K562 (cell line): ENCODE measurements around the gene TCFL5. TPM values are rescaled to one million over a fixed set of nuclear protein-coding genes. Genes with fewer than 3 reads are reported as not detected.

ENCODE experiments used
- KDM2B ChIP-seq: fragments of 250-450 bp; sonication (Bioruptor Pico); IDR thresholded peaks from 2 replicates; pipeline ENCODE4 v1.8.0; 2021; ENCODE audit warnings: mild to moderate bottlenecking, moderate library complexity
- NFE2L1 ChIP-seq: fragments of 450-650 bp; IDR thresholded peaks from 2 replicates; pipeline ENCODE4 v1.6.1; 2016; ENCODE audit warnings: missing genetic modification characterization, low read depth, mild to moderate bottlenecking, missing compliant biosample characterization, moderate library complexity, borderline replicate concordance
- RAD21 ChIP-seq, 2 experiments: fragments of 250-450 bp in 1 of 2; fragments of 450-650 bp in 1 of 2; sonication (Bioruptor Pico) in 1 of 2; formaldehyde crosslinking in 1 of 2; IDR thresholded peaks in 1 of 2; conservative IDR thresholded peaks in 1 of 2; 2 replicates each; pipeline versions ENCODE4 v1.4.0 to v1.8.0; 2020 to 2022; ENCODE audit warnings: mild to moderate bottlenecking in 2 of 2, moderate library complexity in 1 of 2
- RBM14 ChIP-seq: fragments of 200-400 bp; formaldehyde crosslinking; IDR thresholded peaks from 2 replicates; pipeline ENCODE4 v1.6.1; 2018; ENCODE audit warnings: low read depth, mild to moderate bottlenecking, low read length, moderate library complexity, borderline replicate concordance; ENCODE audit not compliant: insufficient read depth
- RFX7 ChIP-seq: fragments of 250-450 bp; sonication (Bioruptor Pico); IDR thresholded peaks from 2 replicates; pipeline ENCODE4 v1.5.1; 2021; ENCODE audit warnings: mild to moderate bottlenecking
- SMARCA5 ChIP-seq: fragments of 450-650 bp; IDR thresholded peaks from 2 replicates; pipeline ENCODE4 v1.6.1; 2016
- SRF ChIP-seq, 2 experiments: fragments of 250-450, 450-650 bp in 1 of 2; sonication (Bioruptor Pico) in 1 of 2; sonication (generic) in 1 of 2; formaldehyde crosslinking; IDR thresholded peaks; 2 replicates each; pipeline versions ENCODE4 v1.5.0 to v1.5.1; 2020 to 2022; ENCODE audit warnings: mild to moderate bottlenecking in 1 of 2, missing genetic modification reagents in 1 of 2
- ZNF133 ChIP-seq: fragments of 250-450 bp; sonication (Bioruptor Pico); IDR thresholded peaks from 2 replicates; pipeline ENCODE4 v1.4.0; 2020; ENCODE audit warnings: mild to moderate bottlenecking
- ZNF436 ChIP-seq: fragments of 250-450, 450-650 bp; sonication (Bioruptor Pico); formaldehyde crosslinking; IDR thresholded peaks from 2 replicates; pipeline ENCODE4 v1.7.0; 2020; ENCODE audit warnings: mild to moderate bottlenecking
- polyA plus RNA-seq, 8 experiments: library from polyadenylated mRNA; depleted of rRNA in 4 of 8; stranded (reverse) in 5 of 8; unstranded in 3 of 8; fragments of >200 nt; fragmentation: Nextera tagmentation in 2 of 8; fragmentation: Illumina TruSeq in 1 of 8; extraction: Ambion mirVana in 2 of 8; extraction: Trizol in 1 of 8; gene quantifications; 2 replicates each; pipeline versions ENCODE4 v1.2.1 to v1.2.3, GENCODE V29; 2011 to 2014; ENCODE audit warnings: inconsistent platforms in 1 of 8, missing spikeins in 1 of 8
- total RNA-seq, 7 experiments: library from RNA; depleted of rRNA in 6 of 7; stranded (reverse); fragments of >200 nt in 6 of 7; fragmentation: Illumina TruSeq in 2 of 7; extraction: Trizol in 2 of 7; gene quantifications; 2 replicates each; pipeline versions ENCODE4 v1.2.1 to v1.2.3, GENCODE V29; 2011 to 2021; ENCODE audit warnings: low replicate concordance in 1 of 7
- TF ChIP-seq, protein P1 (sequence below), 2 experiments: fragments of 450-650 bp in 1 of 2; sonication (generic) in 1 of 2; formaldehyde crosslinking in 1 of 2; IDR thresholded peaks; 2 replicates each; pipeline versions ENCODE4 v1.7.1 to v1.9.0; 2016 to 2022; ENCODE audit warnings: inconsistent platforms in 1 of 2, mild to moderate bottlenecking in 1 of 2, missing genetic modification reagents in 1 of 2
- TF ChIP-seq, protein P2 (sequence below): fragments of 450-650 bp; IDR thresholded peaks from 2 replicates; pipeline ENCODE4 v1.6.1; 2016; ENCODE audit warnings: mild to moderate bottlenecking
- TF ChIP-seq, protein P3 (sequence below): fragments of 250-450 bp; sonication (Bioruptor Pico); IDR thresholded peaks from 2 replicates; pipeline ENCODE4 v1.4.0; 2020; ENCODE audit warnings: borderline replicate concordance
- TF ChIP-seq, protein P4 (sequence below): fragments of 450-650 bp; IDR thresholded peaks from 2 replicates; pipeline ENCODE4 v1.6.1; 2017; ENCODE audit warnings: mild to moderate bottlenecking, moderate library complexity

TCFL5 gene
- total and polyA plus RNA-seq, 9 of the 15 experiments (the other 6 are each of a cell fraction or from before 2014, with no cell fraction given), result 1.00 to 12.6 (median 9.1) TPM

DNA sequence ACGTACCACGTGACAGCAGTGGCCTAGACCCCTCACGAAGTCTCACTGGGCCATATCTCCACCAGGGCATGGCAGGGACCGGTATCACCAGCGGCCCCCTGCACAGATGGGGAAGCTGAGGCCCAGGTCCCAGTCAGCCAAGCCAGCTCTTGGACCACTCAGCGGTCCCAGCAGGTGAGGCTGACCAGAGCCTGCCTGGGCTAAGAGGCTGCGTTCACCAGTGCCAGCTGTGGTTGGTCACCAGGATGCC is 67.9 kb downstream of the TCFL5 start (continued):
- TF ChIP-seq, protein P1, sequence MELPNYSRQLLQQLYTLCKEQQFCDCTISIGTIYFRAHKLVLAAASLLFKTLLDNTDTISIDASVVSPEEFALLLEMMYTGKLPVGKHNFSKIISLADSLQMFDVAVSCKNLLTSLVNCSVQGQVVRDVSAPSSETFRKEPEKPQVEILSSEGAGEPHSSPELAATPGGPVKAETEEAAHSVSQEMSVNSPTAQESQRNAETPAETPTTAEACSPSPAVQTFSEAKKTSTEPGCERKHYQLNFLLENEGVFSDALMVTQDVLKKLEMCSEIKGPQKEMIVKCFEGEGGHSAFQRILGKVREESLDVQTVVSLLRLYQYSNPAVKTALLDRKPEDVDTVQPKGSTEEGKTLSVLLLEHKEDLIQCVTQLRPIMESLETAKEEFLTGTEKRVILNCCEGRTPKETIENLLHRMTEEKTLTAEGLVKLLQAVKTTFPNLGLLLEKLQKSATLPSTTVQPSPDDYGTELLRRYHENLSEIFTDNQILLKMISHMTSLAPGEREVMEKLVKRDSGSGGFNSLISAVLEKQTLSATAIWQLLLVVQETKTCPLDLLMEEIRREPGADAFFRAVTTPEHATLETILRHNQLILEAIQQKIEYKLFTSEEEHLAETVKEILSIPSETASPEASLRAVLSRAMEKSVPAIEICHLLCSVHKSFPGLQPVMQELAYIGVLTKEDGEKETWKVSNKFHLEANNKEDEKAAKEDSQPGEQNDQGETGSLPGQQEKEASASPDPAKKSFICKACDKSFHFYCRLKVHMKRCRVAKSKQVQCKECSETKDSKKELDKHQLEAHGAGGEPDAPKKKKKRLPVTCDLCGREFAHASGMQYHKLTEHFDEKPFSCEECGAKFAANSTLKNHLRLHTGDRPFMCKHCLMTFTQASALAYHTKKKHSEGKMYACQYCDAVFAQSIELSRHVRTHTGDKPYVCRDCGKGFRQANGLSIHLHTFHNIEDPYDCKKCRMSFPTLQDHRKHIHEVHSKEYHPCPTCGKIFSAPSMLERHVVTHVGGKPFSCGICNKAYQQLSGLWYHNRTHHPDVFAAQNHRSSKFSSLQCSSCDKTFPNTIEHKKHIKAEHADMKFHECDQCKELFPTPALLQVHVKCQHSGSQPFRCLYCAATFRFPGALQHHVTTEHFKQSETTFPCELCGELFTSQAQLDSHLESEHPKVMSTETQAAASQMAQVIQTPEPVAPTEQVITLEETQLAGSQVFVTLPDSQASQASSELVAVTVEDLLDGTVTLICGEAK (IDR thresholded peaks at IDR 0.05), result 0 out of 2 replicates have a peak, but pooled peaks have one; percentile 23
- TF ChIP-seq, protein P1 (CRISPR knock-in tag; IDR thresholded peaks at IDR 0.05), result no peak
- TF ChIP-seq, protein P2, sequence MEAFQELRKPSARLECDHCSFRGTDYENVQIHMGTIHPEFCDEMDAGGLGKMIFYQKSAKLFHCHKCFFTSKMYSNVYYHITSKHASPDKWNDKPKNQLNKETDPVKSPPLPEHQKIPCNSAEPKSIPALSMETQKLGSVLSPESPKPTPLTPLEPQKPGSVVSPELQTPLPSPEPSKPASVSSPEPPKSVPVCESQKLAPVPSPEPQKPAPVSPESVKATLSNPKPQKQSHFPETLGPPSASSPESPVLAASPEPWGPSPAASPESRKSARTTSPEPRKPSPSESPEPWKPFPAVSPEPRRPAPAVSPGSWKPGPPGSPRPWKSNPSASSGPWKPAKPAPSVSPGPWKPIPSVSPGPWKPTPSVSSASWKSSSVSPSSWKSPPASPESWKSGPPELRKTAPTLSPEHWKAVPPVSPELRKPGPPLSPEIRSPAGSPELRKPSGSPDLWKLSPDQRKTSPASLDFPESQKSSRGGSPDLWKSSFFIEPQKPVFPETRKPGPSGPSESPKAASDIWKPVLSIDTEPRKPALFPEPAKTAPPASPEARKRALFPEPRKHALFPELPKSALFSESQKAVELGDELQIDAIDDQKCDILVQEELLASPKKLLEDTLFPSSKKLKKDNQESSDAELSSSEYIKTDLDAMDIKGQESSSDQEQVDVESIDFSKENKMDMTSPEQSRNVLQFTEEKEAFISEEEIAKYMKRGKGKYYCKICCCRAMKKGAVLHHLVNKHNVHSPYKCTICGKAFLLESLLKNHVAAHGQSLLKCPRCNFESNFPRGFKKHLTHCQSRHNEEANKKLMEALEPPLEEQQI, result no peak
- no peak for TF ChIP-seq NFE2L1 (tag)
- no peak for TF ChIP-seq KDM2B (CRISPR knock-in tag)
- TF ChIP-seq, protein P3, sequence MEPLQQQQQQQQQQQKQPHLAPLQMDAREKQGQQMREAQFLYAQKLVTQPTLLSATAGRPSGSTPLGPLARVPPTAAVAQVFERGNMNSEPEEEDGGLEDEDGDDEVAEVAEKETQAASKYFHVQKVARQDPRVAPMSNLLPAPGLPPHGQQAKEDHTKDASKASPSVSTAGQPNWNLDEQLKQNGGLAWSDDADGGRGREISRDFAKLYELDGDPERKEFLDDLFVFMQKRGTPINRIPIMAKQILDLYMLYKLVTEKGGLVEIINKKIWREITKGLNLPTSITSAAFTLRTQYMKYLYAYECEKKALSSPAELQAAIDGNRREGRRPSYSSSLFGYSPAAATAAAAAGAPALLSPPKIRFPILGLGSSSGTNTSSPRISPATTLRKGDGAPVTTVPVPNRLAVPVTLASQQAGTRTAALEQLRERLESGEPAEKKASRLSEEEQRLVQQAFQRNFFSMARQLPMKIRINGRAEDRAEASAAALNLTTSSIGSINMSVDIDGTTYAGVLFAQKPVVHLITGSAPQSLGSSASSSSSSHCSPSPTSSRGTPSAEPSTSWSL (CRISPR knock-in tag), result no peak
- no peak for TF ChIP-seq RAD21 (CRISPR knock-in tag; conservative IDR thresholded peaks at IDR 0.05 in 1 of 2, IDR thresholded peaks at IDR 0.05 in 1 of 2)
- 0 out of 2 replicates have a peak, but pooled peaks have one; percentile 36 for TF ChIP-seq SMARCA5
- TF ChIP-seq ZNF133 (CRISPR knock-in tag), result no peak
- TF ChIP-seq, protein P4, sequence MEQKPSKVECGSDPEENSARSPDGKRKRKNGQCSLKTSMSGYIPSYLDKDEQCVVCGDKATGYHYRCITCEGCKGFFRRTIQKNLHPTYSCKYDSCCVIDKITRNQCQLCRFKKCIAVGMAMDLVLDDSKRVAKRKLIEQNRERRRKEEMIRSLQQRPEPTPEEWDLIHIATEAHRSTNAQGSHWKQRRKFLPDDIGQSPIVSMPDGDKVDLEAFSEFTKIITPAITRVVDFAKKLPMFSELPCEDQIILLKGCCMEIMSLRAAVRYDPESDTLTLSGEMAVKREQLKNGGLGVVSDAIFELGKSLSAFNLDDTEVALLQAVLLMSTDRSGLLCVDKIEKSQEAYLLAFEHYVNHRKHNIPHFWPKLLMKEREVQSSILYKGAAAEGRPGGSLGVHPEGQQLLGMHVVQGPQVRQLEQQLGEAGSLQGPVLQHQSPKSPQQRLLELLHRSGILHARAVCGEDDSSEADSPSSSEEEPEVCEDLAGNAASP, result no peak
- TF ChIP-seq RFX7 (CRISPR knock-in tag), result no peak
- TF ChIP-seq RBM14, result no peak
- TF ChIP-seq SRF (CRISPR knock-in tag; IDR thresholded peaks at IDR 0.05), result no peak
- TF ChIP-seq ZNF436, result no peak
